ENCODE measurements around the gene MTMR1.

Gene MTMR1

DNA sequence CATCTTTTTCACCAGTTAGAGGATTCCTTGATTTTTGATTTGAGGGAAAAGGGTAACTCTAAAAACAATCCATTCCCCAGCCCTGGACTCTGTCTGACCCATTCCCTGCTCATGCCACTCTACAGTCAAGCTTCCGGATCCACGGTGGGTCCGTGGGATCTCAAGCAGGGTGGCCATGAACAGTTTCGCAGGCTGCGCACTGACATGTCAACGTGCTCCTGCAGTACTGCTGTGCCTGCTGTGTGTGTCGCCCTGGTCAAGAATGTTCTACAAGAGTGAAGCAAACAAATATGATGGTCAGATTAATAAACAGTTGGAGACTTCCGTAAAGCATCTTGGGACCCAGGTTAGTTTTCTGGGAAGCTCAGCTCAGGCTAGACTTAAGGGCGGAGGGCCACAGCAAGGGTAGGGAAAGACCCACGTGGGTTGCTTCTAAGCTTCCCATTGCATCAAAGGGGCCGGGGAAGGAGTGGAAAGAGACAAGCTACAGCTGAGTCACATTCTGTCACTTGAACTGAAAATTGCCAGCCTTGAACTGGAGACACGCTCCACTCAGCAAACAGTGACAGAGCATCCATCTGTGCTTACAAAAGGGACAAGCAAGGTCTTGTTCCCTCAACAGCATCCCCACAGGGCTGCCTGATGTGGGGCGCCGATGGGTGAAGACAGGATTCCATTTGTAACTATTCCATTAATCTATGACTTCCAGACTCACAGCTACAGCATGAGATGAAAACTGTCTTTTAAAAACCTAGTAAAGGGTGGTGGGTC lies 81.8 kb downstream of the MTMR1 start (continued):
- TF ChIP-seq, protein P1, sequence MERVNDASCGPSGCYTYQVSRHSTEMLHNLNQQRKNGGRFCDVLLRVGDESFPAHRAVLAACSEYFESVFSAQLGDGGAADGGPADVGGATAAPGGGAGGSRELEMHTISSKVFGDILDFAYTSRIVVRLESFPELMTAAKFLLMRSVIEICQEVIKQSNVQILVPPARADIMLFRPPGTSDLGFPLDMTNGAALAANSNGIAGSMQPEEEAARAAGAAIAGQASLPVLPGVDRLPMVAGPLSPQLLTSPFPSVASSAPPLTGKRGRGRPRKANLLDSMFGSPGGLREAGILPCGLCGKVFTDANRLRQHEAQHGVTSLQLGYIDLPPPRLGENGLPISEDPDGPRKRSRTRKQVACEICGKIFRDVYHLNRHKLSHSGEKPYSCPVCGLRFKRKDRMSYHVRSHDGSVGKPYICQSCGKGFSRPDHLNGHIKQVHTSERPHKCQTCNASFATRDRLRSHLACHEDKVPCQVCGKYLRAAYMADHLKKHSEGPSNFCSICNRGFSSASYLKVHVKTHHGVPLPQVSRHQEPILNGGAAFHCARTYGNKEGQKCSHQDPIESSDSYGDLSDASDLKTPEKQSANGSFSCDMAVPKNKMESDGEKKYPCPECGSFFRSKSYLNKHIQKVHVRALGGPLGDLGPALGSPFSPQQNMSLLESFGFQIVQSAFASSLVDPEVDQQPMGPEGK (CRISPR knock-in tag; IDR thresholded peaks at IDR 0.05; ENCODE audit: borderline replicate concordance), result no peak
- TF ChIP-seq ESRRG (CRISPR knock-in tag; IDR thresholded peaks at IDR 0.05) (no peak), ZFP30 (CRISPR knock-in tag; IDR thresholded peaks at IDR 0.05) (no peak), ARNTL (CRISPR knock-in tag; IDR thresholded peaks at IDR 0.05; ENCODE audit: borderline replicate concordance, low read depth) (no peak), ZNF8 (CRISPR knock-in tag; IDR thresholded peaks at IDR 0.05) (no peak)
- TF ChIP-seq, protein P2, sequence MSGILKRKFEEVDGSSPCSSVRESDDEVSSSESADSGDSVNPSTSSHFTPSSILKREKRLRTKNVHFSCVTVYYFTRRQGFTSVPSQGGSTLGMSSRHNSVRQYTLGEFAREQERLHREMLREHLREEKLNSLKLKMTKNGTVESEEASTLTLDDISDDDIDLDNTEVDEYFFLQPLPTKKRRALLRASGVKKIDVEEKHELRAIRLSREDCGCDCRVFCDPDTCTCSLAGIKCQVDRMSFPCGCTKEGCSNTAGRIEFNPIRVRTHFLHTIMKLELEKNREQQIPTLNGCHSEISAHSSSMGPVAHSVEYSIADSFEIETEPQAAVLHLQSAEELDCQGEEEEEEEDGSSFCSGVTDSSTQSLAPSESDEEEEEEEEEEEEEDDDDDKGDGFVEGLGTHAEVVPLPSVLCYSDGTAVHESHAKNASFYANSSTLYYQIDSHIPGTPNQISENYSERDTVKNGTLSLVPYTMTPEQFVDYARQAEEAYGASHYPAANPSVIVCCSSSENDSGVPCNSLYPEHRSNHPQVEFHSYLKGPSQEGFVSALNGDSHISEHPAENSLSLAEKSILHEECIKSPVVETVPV (CRISPR knock-in tag; IDR thresholded peaks at IDR 0.05), result no peak

DNA sequence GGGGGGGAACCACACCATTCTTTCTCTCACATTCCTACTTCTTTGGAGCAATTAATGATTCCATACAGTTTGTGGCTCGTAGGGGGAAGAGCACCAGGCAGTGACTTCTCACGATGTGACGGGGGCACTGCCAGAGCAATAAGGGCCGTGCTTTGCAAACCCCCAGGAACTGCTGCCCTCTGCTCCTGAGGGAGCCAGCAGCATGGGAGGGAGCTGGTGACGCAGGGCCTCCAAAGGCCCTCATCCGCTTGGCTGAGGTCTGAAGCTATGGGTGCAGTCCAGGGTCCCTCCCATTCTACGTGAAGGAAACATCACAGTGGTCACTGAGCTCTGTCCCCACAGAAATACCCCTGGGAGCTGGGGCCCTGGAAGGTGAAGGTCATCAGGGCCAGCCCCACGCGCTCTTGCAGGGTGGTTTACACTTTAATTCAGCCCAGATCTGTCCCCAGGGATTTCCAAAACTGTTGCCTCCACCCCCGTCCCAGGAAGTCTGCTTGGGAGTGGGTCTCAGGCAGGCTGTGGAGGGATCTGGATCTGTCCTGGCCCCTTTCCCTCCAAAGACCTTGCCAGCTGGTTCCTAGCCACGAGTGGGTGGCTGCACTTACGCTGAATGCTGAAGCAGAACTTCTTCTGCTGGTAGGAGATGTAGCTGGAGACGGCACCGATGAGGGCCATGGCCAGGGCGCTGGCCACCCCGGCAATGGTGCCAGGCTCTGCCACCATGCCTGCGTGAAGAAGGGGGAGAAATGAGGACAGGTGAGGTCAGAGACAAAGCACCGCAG lies 82.6 kb downstream of the MTMR1 start:
- TF ChIP-seq ZFP30 (CRISPR knock-in tag; IDR thresholded peaks at IDR 0.05), result no peak
- no peak for TF ChIP-seq SNAI2 (CRISPR knock-in tag; IDR thresholded peaks at IDR 0.05)
- no peak for TF ChIP-seq OSR1 (CRISPR knock-in tag; IDR thresholded peaks at IDR 0.05)
- TF ChIP-seq ESRRG (CRISPR knock-in tag; IDR thresholded peaks at IDR 0.05), result no peak
- no peak for TF ChIP-seq GLIS3 (CRISPR knock-in tag; IDR thresholded peaks at IDR 0.05)
- no peak for TF ChIP-seq CSDC2 (CRISPR knock-in tag; IDR thresholded peaks at IDR 0.05)
- TF ChIP-seq, protein P2 (CRISPR knock-in tag; IDR thresholded peaks at IDR 0.05), result no peak
- TF ChIP-seq TCF4 (CRISPR knock-in tag; IDR thresholded peaks at IDR 0.05; ENCODE audit: borderline replicate concordance), result no peak
- TF ChIP-seq, protein P3, sequence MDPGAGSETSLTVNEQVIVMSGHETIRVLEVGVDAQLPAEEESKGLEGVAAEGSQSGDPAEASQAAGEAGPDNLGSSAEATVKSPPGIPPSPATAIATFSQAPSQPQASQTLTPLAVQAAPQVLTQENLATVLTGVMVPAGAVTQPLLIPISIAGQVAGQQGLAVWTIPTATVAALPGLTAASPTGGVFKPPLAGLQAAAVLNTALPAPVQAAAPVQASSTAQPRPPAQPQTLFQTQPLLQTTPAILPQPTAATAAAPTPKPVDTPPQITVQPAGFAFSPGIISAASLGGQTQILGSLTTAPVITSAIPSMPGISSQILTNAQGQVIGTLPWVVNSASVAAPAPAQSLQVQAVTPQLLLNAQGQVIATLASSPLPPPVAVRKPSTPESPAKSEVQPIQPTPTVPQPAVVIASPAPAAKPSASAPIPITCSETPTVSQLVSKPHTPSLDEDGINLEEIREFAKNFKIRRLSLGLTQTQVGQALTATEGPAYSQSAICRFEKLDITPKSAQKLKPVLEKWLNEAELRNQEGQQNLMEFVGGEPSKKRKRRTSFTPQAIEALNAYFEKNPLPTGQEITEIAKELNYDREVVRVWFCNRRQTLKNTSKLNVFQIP (CRISPR knock-in tag; IDR thresholded peaks at IDR 0.05; ENCODE audit: borderline replicate concordance, low read depth), result no peak
- TF ChIP-seq TOX (CRISPR knock-in tag; IDR thresholded peaks at IDR 0.05; ENCODE audit: borderline replicate concordance), result no peak
- ATAC-seq, result no peak

DNA sequence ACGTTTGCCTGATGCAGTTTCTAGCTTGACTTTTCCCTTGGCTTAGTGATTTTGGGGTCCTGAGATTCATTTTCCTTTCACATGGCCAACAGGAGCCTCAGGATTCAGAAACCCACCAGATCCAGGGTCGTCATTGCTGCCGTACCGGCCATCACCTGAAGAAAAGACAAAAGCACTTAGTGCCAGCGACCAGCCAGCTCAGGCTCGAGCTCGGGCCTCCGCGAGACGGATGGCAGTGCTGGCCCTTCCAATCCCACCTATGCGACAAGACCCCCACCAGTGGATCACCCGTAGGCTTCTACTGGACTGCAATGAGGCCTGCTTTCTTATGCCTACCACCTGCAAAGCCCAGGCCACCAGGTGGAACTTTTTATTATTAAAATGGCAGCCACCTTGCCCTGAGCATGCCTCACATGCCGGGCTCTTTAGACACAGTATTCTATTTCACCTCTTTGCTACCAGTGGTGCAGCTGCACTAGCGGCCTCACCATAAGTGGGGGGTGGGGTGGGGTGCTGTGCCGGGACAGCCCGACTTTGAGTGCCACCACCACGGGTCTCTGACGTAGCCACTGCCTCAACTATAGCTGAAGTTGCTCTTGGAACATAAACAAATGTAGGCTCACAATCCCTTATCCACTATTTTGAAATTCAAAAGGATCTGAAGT lies 84.3 kb downstream of the MTMR1 start:
- no peak for TF ChIP-seq ZNF70 (CRISPR knock-in tag; IDR thresholded peaks at IDR 0.05)
- no peak for TF ChIP-seq TCF4 (CRISPR knock-in tag; IDR thresholded peaks at IDR 0.05; ENCODE audit: borderline replicate concordance)
- TF ChIP-seq PPARA (CRISPR knock-in tag; IDR thresholded peaks at IDR 0.05; ENCODE audit: borderline replicate concordance), result no peak
- TF ChIP-seq, protein P2 (CRISPR knock-in tag; IDR thresholded peaks at IDR 0.05), result no peak
- no peak for TF ChIP-seq OSR1 (CRISPR knock-in tag; IDR thresholded peaks at IDR 0.05)
- no peak for TF ChIP-seq CSDC2 (CRISPR knock-in tag; IDR thresholded peaks at IDR 0.05)
- TF ChIP-seq RARB (CRISPR knock-in tag; IDR thresholded peaks at IDR 0.05), result no peak
- TF ChIP-seq ZNF565 (CRISPR knock-in tag; conservative IDR thresholded peaks at IDR 0.05; ENCODE audit: low read depth), result no peak
- TF ChIP-seq, protein P4, sequence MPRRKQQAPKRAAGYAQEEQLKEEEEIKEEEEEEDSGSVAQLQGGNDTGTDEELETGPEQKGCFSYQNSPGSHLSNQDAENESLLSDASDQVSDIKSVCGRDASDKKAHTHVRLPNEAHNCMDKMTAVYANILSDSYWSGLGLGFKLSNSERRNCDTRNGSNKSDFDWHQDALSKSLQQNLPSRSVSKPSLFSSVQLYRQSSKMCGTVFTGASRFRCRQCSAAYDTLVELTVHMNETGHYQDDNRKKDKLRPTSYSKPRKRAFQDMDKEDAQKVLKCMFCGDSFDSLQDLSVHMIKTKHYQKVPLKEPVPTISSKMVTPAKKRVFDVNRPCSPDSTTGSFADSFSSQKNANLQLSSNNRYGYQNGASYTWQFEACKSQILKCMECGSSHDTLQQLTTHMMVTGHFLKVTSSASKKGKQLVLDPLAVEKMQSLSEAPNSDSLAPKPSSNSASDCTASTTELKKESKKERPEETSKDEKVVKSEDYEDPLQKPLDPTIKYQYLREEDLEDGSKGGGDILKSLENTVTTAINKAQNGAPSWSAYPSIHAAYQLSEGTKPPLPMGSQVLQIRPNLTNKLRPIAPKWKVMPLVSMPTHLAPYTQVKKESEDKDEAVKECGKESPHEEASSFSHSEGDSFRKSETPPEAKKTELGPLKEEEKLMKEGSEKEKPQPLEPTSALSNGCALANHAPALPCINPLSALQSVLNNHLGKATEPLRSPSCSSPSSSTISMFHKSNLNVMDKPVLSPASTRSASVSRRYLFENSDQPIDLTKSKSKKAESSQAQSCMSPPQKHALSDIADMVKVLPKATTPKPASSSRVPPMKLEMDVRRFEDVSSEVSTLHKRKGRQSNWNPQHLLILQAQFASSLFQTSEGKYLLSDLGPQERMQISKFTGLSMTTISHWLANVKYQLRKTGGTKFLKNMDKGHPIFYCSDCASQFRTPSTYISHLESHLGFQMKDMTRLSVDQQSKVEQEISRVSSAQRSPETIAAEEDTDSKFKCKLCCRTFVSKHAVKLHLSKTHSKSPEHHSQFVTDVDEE (CRISPR knock-in tag; IDR thresholded peaks at IDR 0.05), result no peak
- TF ChIP-seq ZC3H10 (CRISPR knock-in tag; IDR thresholded peaks at IDR 0.05), result no peak
- TF ChIP-seq ZFP30 (CRISPR knock-in tag; IDR thresholded peaks at IDR 0.05), result no peak
- no peak for TF ChIP-seq BACH2 (CRISPR knock-in tag; IDR thresholded peaks at IDR 0.05; ENCODE audit: borderline replicate concordance)
- TF ChIP-seq SNAI2 (CRISPR knock-in tag; IDR thresholded peaks at IDR 0.05), result no peak
- TF ChIP-seq ISL1 (CRISPR knock-in tag; IDR thresholded peaks at IDR 0.05), result no peak
- no peak for ATAC-seq
